Esophagus squamous epithelium (tissue), 5 donors: ENCODE results near the gene ABCA8. TPM values are rescaled to one million over a fixed set of nuclear protein-coding genes. Genes with fewer than 3 reads are reported as not detected.

Source experiments
- DNase-seq: peaks from one replicate; lab custom pipeline; 2025; lab: John Stamatoyannopoulos, UW
- H3K27ac ChIP-seq, 4 donors: fragments of 200-600 bp; sonication (generic); one replicate each; pipeline ENCODE4 v1.5.1; 2016 to 2019; ENCODE audit warnings: mild to moderate bottlenecking in 1 of 4
- H3K27me3 ChIP-seq, 4 donors: fragments of 200-600 bp; sonication (generic); 1 replicate in 3 of 4; 2 replicates in 1 of 4; pipeline versions ENCODE4 v1.5.1 to v1.6.0; 2017 to 2021; ENCODE audit warnings: antibody characterized with exemption in 1 of 4
- H3K36me3 ChIP-seq, 3 donors: fragments of 200-600 bp; sonication (generic); one replicate each; pipeline ENCODE4 v1.5.1; 2016 to 2019
- H3K4me1 ChIP-seq, 3 donors: fragments of 200-600 bp; sonication (generic); one replicate each; pipeline ENCODE4 v1.5.1; 2017 to 2019
- H3K4me3 ChIP-seq, 4 donors: fragments of 200-600 bp; sonication (generic); 1 replicate in 3 of 4; 2 replicates in 1 of 4; pipeline ENCODE4 v1.5.1; 2016 to 2019; ENCODE audit warnings: mild to moderate bottlenecking in 2 of 4, moderate library complexity in 1 of 4
- H3K9me3 ChIP-seq, 3 donors: fragments of 200-600 bp; sonication (generic); one replicate each; pipeline ENCODE4 v1.5.1; 2016 to 2019
- CTCF ChIP-seq, 6 experiments: fragments of 450-650 bp in 4 of 6; fragments of 200-600 bp in 2 of 6; sonication (generic) in 2 of 6; IDR thresholded peaks; one replicate each; pipeline ENCODE4 v1.5.1; 2016 to 2019; ENCODE audit warnings: antibody characterized with exemption in 6 of 6, mild to moderate bottlenecking in 4 of 6, moderate library complexity in 4 of 6
- POLR2A ChIP-seq, 4 donors: fragments of 450-650 bp; IDR thresholded peaks; one replicate each; pipeline ENCODE4 v1.6.1; 2017; ENCODE audit warnings: antibody characterized with exemption in 4 of 4, mild to moderate bottlenecking in 4 of 4, moderate library complexity in 3 of 4
- WGBS, 2 donors: methylation state at CpG; one replicate each; pipeline ENCODE4 v1.1.5; 2018; 5-methylcytosine and 5-hydroxymethylcytosine counted together
- intact Hi-C: fragments of 100-400 bp; cut with DNase I; formaldehyde crosslinking; loops from one replicate; pipeline ENCODE4 v1.15.0; 2022
- total RNA-seq, 4 donors: library from RNA; depleted of rRNA; stranded (reverse); fragments of >200 nt; gene quantifications; one replicate each; pipeline ENCODE4 v1.1.0, GENCODE V29; 2016
- donor health status: DM: yes; HTN: yes; CAD: no.

Gene ABCA8
- total RNA-seq, 4 donors from 2014 or later: 1.5 to 30.5 (median 7.3) TPM

GRCh38 chr17:68910251-68910705 is 44.9 kb downstream of the ABCA8 start:
- Histone ChIP-seq H3K4me3 (no peak overlapping the region), H3K27ac (peak overlapping the region; percentile 57 to 79 (median 74)), H3K4me1 (peaks cover 14 to 35% (median 25%) of the 10 kb centered on the region in 3 donors), H3K9me3 (no peaks in the 10 kb centered on the region), H3K27me3 (no peaks in the 10 kb centered on the region), H3K36me3 (no peaks in the 10 kb centered on the region)
- no peak for DNase-seq
- intact Hi-C loops: no loop called here
- TF ChIP-seq CTCF (IDR thresholded peaks at IDR 0.05) (no peak), POLR2A (IDR thresholded peaks at IDR 0.05) (no peak)
- no CpG with 5 or more reads among the region's 5 CpGs for WGBS, 2 donors

GRCh38 chr17:68909066-68909465 is 46.1 kb downstream of the ABCA8 start:
- TF ChIP-seq CTCF (IDR thresholded peaks at IDR 0.05) (no peak), POLR2A (IDR thresholded peaks at IDR 0.05) (no peak)

GRCh38 chr17:68908045-68908444 is 47.1 kb downstream of the ABCA8 start:
- H3K4me1 ChIP-seq: peaks cover 14 to 35% (median 25%) of the 10 kb centered on the region in 3 donors
- no peaks in the 10 kb centered on the region for H3K9me3 ChIP-seq
- intact Hi-C loops: no loop called here
- WGBS, 2 donors: 47 to 57% methylated on average over 2 of the region's 2 CpGs
- no peaks in the 10 kb centered on the region for H3K36me3 ChIP-seq
- H3K27me3 ChIP-seq: no peaks in the 10 kb centered on the region
- no peak overlapping the region for H3K4me3 ChIP-seq
- no peak for TF ChIP-seq CTCF (IDR thresholded peaks at IDR 0.05)
- TF ChIP-seq POLR2A (IDR thresholded peaks at IDR 0.05): no peak
- peak overlapping the region in 2 of 4 donors; percentile 73 to 85 for H3K27ac ChIP-seq
- no peak for DNase-seq

More at GRCh38 chr17:68909066-68909465, 46.1 kb downstream of the ABCA8 start:
- DNase-seq: no peak
- Histone ChIP-seq H3K27me3 (no peaks in the 10 kb centered on the region), H3K4me3 (no peak overlapping the region), H3K4me1 (peaks cover 14 to 35% (median 25%) of the 10 kb centered on the region in 3 donors), H3K9me3 (no peaks in the 10 kb centered on the region), H3K27ac (peak overlapping the region; percentile 57 to 85 (median 74)), H3K36me3 (no peaks in the 10 kb centered on the region)
- WGBS, 2 donors: 25 to 29% methylated on average over 1 of the region's 1 CpG
- intact Hi-C loops: no loop called here

- no peak for TF ChIP-seq POLR2A (IDR thresholded peaks at IDR 0.05)
- peak in 4 of 6 experiments; percentile 33 to 69 (median 50) for TF ChIP-seq CTCF (IDR thresholded peaks at IDR 0.05)
- H3K27ac ChIP-seq: no peak overlapping the region
- DNase-seq: no peak
- no peaks in the 10 kb centered on the region for H3K27me3 ChIP-seq
- intact Hi-C loops: no loop called here
- no peak overlapping the region for H3K4me3 ChIP-seq
- peaks cover 14 to 35% (median 25%) of the 10 kb centered on the region in 3 donors for H3K4me1 ChIP-seq
- whole genome bisulfite sequencing, 2 donors: 47 to 48% methylated on average over 3 of the region's 3 CpGs
- H3K36me3 ChIP-seq: no peaks in the 10 kb centered on the region
- H3K9me3 ChIP-seq: no peaks in the 10 kb centered on the region
These were observed 48.6 kb downstream of the ABCA8 start for GRCh38 chr17:68906638-68907037.

GRCh38 chr17:68903286-68903685 is 51.9 kb downstream of the ABCA8 start:
- intact Hi-C loops: no loop called here
- Histone ChIP-seq H3K36me3 (no peaks in the 10 kb centered on the region), H3K4me3 (no peak overlapping the region), H3K27me3 (no peaks in the 10 kb centered on the region), H3K4me1 (peaks cover 0 to 4% (median 0%) of the 10 kb centered on the region in 3 donors), H3K9me3 (no peaks in the 10 kb centered on the region), H3K27ac (no peak overlapping the region)
- DNase-seq: no peak
- no peak for TF ChIP-seq POLR2A (IDR thresholded peaks at IDR 0.05)
- TF ChIP-seq CTCF (IDR thresholded peaks at IDR 0.05): no peak
- 85 to 95% methylated on average over 8 of the region's 8 CpGs for WGBS, 2 donors
